Measurements from ENCODE around the gene GPR78.

GPR78 gene

DNA sequence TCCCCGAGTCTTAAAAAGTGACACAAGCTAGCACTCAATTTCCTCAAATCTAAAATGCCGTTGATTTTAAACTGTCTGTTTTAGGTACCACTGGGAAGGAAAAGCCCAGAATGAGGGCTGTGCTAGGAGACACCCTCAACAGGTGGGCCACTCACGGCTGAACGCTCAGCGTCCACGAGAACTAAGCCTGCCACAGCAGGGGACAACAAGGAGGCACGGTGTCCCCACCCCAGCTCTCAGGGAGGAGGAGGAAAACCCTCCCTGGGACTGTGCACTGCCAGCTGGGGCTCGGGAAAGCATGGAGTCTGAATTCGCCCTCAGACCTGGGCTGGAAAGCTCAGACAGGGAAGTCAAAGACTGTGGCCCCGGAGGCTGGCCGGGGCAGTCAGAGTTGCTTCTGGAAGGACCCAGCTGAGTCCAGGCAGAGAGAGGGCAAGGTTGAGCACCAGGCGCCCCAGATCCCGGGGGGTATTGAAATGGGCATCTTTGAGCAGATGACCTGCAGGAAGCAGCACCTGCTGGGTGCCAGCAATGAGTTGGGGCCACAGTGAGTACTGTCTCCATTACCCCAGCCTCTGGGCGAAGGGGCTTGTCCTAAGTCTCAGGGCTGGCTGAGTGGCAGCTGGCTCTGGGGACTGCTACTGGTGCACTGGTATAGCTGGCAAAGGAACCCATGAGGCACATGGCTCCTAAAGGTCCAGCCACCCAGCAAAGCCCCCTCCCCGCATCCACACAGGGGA, 11.6 kb downstream of the GPR78 start (continued):
- no peak for TF ChIP-seq ZNF23 (tag by site-specific recombination; IDR thresholded peaks at IDR 0.05; ENCODE audit: borderline replicate concordance)
- TF ChIP-seq ZNF132 (tag by site-specific recombination; IDR thresholded peaks at IDR 0.05; ENCODE audit: borderline replicate concordance): no peak
- TF ChIP-seq ZNF548 (tag by site-specific recombination; IDR thresholded peaks at IDR 0.05): no peak
- peak; percentile 34; the same call in 1 of the 2 replicates for TF ChIP-seq SCRT1 (tag by site-specific recombination; IDR thresholded peaks at IDR 0.05; ENCODE audit: borderline replicate concordance)
- no peak for TF ChIP-seq PRDM4 (tag by site-specific recombination; IDR thresholded peaks at IDR 0.05)
- peak; percentile 66 for TF ChIP-seq ZIC2 (tag by site-specific recombination; IDR thresholded peaks at IDR 0.05)
- no peak for TF ChIP-seq ZSCAN16 (tag by site-specific recombination; IDR thresholded peaks at IDR 0.05)
- TF ChIP-seq SCRT2 (tag by site-specific recombination; IDR thresholded peaks at IDR 0.05): peak; percentile 78
- no peak for TF ChIP-seq ZNF37A (tag by site-specific recombination; IDR thresholded peaks at IDR 0.05)
- TF ChIP-seq IKZF3 (tag by site-specific recombination; IDR thresholded peaks at IDR 0.05): no peak

DNA sequence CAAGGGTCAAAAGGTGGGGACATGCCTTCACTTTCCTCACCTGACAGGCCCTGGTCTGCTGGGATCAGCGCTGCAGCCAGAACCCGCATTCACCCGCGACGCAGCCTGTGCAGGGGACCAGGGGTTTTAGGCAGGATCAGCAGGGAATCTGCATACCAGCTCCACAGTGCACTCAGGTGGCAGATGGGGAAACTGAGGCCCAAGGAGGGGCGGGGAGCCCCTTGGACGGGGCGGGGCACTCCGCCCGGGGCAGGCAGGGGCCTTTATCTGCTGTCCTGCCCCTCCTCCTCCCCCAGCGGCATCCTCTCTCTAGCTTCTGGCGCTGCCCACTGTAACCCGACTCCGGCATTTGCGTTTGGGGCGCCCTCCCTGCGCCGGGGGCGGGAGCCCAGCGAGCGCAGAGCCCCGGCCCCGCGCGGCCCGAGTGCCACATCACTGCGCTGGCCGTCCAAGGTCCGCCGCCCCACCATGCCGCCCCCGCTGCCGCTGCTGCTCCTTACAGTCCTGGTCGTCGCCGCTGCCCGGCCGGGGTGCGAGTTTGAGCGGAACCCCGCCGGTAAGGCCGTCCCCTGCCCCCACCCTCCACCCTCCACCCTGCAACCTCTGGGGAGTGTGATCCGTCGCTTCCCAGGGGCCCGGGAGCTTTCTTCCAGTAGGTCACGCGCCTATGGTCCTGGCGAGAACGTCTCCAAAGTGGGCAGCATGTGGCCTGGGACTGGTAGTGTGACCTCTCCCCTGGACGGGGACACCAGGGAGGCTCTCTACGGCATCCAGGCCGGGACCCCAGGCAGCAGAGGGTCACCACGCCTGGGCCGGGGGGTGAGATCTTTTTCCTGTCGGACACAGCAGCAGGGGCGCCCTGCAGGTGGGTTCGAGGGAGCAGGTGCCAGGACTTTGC, 12.4 kb downstream of the GPR78 start, which contains the start of gene CPZ:
Gene CPZ (plus strand): TSS at position 400 of the 898 bp plus-strand sequence. CDS start 69 bp downstream, at position 469.
- Histone ChIP-seq H3K27ac (ENCODE audit: extremely low read depth, low read depth, low read length) (no peak within 1 kb of the TSS), H3K9me3 (ENCODE audit: control insufficient read depth, insufficient read depth, low read depth, low read length) (no peaks in the 10 kb centered on the region), H3K4me1 (ENCODE audit: control insufficient read depth, insufficient read depth, low read length) (no peaks in the 10 kb centered on the region), H3K4me3 (ENCODE audit: low read depth, low read length) (no peak within 1 kb of the TSS), H3K36me3 (ENCODE audit: control insufficient read depth in 2 of 2, insufficient read depth in 1 of 2, low read length in 2 of 2) (no peaks in the 10 kb centered on the region)
- ChIA-PET POLR2A (no interaction called here), CTCF (interaction anchor here (4.0 kb wide), 1 partner anchor 124 kb away, joined by 19 read pairs; no protein-coding TSS in a partner anchor)
- TF ChIP-seq ZNF155 (tag by site-specific recombination; IDR thresholded peaks at IDR 0.05): no peak
- TF ChIP-seq SP3 (tag by site-specific recombination; IDR thresholded peaks at IDR 0.05): 0 out of 2 replicates have a peak, but pooled peaks have one; percentile 15
- TF ChIP-seq ZBTB20 (tag by site-specific recombination; IDR thresholded peaks at IDR 0.05): peak; percentile 82
- TF ChIP-seq ZNF747 (tag by site-specific recombination; IDR thresholded peaks at IDR 0.05): no peak
- TF ChIP-seq ZFHX2 (tag by site-specific recombination; conservative IDR thresholded peaks at IDR 0.05): peak; percentile 72
- TF ChIP-seq ZNF37A (tag by site-specific recombination; IDR thresholded peaks at IDR 0.05): no peak
- TF ChIP-seq SALL2 (tag by site-specific recombination; IDR thresholded peaks at IDR 0.05; ENCODE audit: borderline replicate concordance): no peak
- no peak for TF ChIP-seq ZNF514 (tag by site-specific recombination; IDR thresholded peaks at IDR 0.05)
- TF ChIP-seq GLIS1 (tag by site-specific recombination; IDR thresholded peaks at IDR 0.05): peak; percentile 26
- TF ChIP-seq KLF1 (tag by site-specific recombination; IDR thresholded peaks at IDR 0.05): peak; percentile 65
- 0 out of 2 replicates have a peak, but pooled peaks have one; percentile 21 for TF ChIP-seq ZBTB8A (tag by site-specific recombination; IDR thresholded peaks at IDR 0.05)
- TF ChIP-seq, protein P1, sequence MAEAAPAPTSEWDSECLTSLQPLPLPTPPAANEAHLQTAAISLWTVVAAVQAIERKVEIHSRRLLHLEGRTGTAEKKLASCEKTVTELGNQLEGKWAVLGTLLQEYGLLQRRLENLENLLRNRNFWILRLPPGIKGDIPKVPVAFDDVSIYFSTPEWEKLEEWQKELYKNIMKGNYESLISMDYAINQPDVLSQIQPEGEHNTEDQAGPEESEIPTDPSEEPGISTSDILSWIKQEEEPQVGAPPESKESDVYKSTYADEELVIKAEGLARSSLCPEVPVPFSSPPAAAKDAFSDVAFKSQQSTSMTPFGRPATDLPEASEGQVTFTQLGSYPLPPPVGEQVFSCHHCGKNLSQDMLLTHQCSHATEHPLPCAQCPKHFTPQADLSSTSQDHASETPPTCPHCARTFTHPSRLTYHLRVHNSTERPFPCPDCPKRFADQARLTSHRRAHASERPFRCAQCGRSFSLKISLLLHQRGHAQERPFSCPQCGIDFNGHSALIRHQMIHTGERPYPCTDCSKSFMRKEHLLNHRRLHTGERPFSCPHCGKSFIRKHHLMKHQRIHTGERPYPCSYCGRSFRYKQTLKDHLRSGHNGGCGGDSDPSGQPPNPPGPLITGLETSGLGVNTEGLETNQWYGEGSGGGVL (tag by site-specific recombination; IDR thresholded peaks at IDR 0.05): peak; percentile 50; the same call in 1 of the 2 replicates
- TF ChIP-seq ZNF174 (tag by site-specific recombination; IDR thresholded peaks at IDR 0.05): no peak
- TF ChIP-seq, protein P2, sequence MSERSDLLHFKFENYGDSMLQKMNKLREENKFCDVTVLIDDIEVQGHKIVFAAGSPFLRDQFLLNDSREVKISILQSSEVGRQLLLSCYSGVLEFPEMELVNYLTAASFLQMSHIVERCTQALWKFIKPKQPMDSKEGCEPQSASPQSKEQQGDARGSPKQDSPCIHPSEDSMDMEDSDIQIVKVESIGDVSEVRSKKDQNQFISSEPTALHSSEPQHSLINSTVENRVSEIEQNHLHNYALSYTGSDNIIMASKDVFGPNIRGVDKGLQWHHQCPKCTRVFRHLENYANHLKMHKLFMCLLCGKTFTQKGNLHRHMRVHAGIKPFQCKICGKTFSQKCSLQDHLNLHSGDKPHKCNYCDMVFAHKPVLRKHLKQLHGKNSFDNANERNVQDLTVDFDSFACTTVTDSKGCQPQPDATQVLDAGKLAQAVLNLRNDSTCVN (tag by site-specific recombination; optimal IDR thresholded peaks at IDR 0.05): peak; percentile 32
- no peak for TF ChIP-seq GLI2 (tag by site-specific recombination; IDR thresholded peaks at IDR 0.05; ENCODE audit: borderline replicate concordance, low read depth)
- no peak for TF ChIP-seq ZNF223 (tag by site-specific recombination; IDR thresholded peaks at IDR 0.05)
- TF ChIP-seq ZNF529 (tag by site-specific recombination; IDR thresholded peaks at IDR 0.05; ENCODE audit: insufficient replicate concordance): no peak
- TF ChIP-seq ZNF791 (tag by site-specific recombination; IDR thresholded peaks at IDR 0.05): no peak
- no peak for TF ChIP-seq ZNF48 (tag by site-specific recombination; IDR thresholded peaks at IDR 0.05)
- 0 out of 2 replicates have a peak, but pooled peaks have one; percentile 11 for TF ChIP-seq SP2 (tag by site-specific recombination; IDR thresholded peaks at IDR 0.05)
- no peak for TF ChIP-seq FEZF1 (tag by site-specific recombination; IDR thresholded peaks at IDR 0.05)
- TF ChIP-seq OSR2 (tag by site-specific recombination; IDR thresholded peaks at IDR 0.05): peak; percentile 45

Measured in HEK293 (cell line).